Cardiac fibroblast (primary cell): ENCODE measurements around the gene PRKAR2B.
A peak's percentile ranks its signal among the peaks of the same experiment; 100 is the strongest.

Experiments
- DNase-seq, 2 donors: peaks; one replicate each; pipeline versions ENCODE4 v3.0.0 to v3.0.0-alpha.2; 2010; ENCODE audit warnings: low read depth in 2 of 2
- H3K4me3 ChIP-seq, 2 donors: replicated peaks in 1 of 2; 1 replicate in 1 of 2; 2 replicates in 1 of 2; pipeline ENCODE4 v1.5.1; 2011; ENCODE audit warnings: low read depth in 2 of 2, low read length in 2 of 2, mild to moderate bottlenecking in 2 of 2, moderate library complexity in 1 of 2
- CTCF ChIP-seq: IDR thresholded peaks from one replicate; pipeline ENCODE4 v1.5.1; 2011; ENCODE audit warnings: low read depth, mild to moderate bottlenecking, low read length, inconsistent platforms

PRKAR2B gene

DNA sequence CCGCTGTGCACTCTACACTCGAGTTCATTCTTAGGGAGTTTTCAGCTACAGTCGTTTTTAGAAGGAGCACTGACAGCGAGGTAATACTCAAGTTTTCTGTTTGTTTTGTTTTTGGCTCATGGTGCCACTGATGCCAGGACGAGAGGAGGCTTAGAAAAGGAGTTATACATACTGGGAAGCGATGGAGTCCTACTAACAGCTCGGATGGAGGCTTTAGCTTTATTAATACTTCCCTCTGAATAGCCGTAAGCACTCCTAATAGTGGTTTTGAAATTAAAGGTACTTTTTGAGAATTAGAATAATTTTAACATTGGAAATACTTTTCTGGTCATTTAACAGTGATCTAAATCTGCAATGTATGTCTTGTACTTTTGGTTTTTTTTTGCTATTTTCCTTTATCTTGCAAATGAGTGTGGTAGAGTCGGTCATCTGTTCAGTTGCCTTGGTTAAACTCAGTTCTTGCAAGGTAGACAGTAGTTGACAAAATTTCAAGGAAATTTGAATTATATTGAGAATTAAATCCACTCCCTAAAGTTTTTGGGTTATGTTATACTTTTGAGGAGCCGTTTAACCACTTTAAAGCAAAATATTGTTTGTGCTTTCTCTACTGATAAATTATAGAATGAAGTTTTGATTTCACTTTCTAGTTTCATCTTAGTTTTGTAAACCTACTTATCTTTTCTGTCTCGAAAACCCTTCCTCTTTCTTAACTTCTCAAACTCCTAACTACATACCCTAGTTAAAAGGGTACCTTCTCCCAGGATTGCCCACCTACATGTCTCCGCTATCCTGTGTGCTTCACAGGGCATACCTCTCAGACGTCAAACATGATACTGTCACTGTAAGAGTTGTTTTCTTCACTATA, 125.8 kb downstream of the PRKAR2B start:
- no peak for TF ChIP-seq CTCF
- DNase-seq, result no peak

GRCh38 chr7:107171496-107171895, 127.0 kb downstream of the PRKAR2B start:
- no peak overlapping the region for H3K4me3 ChIP-seq
- TF ChIP-seq CTCF, result no peak
- no peak for DNase-seq

More for the DNA sequence above, 125.8 kb downstream of the PRKAR2B start:
- peak overlapping the region; percentile 83 to 94 for H3K4me3 ChIP-seq

- no peak for TF ChIP-seq CTCF
- no peak for DNase-seq
- no peak overlapping the region for H3K4me3 ChIP-seq
These were observed 127.9 kb downstream of the PRKAR2B start for GRCh38 chr7:107172276-107173032.

DNA sequence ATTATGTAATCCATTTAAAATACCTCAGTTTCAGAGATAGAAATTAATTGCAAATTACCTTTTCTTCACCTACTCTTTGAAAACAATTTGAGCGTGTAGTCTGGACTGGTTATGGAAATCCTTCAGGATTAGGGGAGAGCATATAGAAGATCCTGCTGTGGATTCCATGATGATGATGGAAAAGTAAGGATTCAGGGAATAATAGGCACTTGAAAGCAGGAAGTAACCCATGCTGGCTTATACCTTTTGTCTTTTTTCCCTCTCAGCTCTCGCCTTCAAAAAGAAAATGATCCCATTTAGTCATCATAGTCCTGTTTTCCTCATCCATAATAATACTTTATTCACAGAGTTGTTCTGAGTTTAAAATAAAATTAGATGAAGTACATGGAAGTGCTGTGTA, 128.7 kb downstream of the PRKAR2B start:
- DNase-seq, result no peak
- TF ChIP-seq CTCF, result no peak
- no peak overlapping the region for H3K4me3 ChIP-seq

GRCh38 chr7:107173691-107174406, 129.3 kb downstream of the PRKAR2B start:
- H3K4me3 ChIP-seq, result no peak overlapping the region
- no peak for TF ChIP-seq CTCF
- no peak for DNase-seq

DNA sequence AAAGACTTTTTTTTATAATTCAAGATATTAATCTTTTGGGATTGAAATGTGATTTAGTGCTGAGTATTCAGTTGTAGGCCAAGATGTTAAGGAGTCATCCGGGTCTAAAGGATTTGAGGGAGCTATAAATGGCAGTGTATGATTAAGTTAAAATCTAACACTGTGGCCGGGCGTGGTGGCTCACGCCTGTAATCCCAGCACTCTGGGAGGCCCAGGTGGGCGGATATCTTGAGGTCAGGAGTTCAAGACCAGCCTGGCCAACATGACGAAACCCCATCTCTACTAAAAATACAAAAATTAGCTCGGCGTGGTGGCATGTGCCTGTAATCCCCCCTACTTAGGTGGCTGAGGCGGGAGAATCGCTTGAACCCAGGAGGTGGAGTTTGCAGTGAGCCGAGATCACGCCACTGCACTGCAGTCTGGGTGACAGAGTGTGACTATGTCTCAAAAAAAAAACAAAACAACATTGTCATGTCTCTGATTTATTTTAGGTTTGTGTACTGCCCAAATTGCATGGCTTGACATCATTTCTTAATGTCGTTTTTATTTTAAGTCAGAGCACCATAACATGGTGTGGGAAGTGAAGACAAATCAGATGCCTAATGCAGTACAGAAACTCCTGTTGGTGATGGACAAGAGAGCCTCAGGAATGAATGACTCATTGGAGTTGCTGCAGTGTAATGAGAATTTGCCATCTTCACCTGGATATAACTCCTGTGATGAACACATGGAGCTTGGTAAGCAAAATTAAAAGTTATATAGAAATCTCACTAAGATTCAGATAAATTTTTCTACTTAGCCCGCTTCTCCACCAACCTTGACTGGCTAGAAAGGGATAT, 135.0 kb downstream of the PRKAR2B start:
- TF ChIP-seq CTCF, result no peak
- H3K4me3 ChIP-seq, result no peak overlapping the region
- peak in 1 of 2 donors; percentile 40 for DNase-seq
